Measurements from ENCODE around the gene BCL11B. TPM values are rescaled to one million over a fixed set of nuclear protein-coding genes. Genes with fewer than 3 reads are reported as not detected.
"Not testable (repeated sequence)": the region's sequence is repeated elsewhere in the genome, so short reads cannot be mapped to it uniquely, and the experiment has no call there.

Gene BCL11B
- total RNA-seq, 1 experiment from 2014 or later: 0.84 TPM

DNA sequence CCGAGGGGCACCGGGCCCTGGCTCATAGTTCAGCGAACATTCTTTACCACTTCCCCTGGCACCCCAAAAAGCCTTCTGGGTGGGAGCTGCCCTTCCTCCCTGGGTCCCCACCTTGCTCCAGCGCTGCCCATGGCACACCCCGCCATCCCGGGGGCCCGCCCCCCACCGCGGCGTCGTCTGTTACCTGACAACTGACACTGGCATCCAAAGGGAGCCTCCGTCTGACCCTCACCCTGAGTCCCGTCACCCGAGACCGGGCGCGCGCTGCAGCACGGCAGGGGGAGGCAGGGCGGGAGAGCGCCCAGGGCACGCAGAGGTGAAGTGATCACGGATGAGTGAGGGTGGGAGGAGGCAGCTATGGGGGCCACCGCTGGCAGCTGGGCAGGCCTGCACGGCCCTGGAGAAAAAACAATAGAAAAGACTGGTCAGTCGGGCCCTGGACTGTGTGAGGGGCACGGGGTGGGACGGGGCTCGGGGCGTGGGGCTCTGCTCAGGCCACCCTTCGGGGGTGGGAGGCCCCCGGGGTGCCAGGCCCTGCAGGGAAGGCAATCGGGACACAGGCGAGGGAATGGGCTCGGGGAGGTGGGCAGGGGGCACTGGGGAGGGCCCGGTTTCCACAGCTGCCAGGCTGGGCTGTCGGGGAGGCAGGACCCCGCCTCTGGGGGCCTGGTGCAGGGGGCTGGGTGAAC, 40.7 kb downstream of the BCL11B start:
- Mint-ChIP-seq H3K27me3 (ENCODE audit: insufficient read depth, unreplicated experiment) (no peaks in the 10 kb centered on the region), H3K9me3 (ENCODE audit: unreplicated experiment) (peaks cover 7% of the 10 kb centered on the region), H3K4me3 (ENCODE audit: unreplicated experiment) (no peak overlapping the region), H3K4me1 (ENCODE audit: insufficient read depth, unreplicated experiment) (no peaks in the 10 kb centered on the region), H3K27ac (ENCODE audit: low read depth, unreplicated experiment) (no peak overlapping the region), H3K36me3 (ENCODE audit: insufficient read depth, unreplicated experiment) (no peaks in the 10 kb centered on the region)
- TF ChIP-seq, protein P1, sequence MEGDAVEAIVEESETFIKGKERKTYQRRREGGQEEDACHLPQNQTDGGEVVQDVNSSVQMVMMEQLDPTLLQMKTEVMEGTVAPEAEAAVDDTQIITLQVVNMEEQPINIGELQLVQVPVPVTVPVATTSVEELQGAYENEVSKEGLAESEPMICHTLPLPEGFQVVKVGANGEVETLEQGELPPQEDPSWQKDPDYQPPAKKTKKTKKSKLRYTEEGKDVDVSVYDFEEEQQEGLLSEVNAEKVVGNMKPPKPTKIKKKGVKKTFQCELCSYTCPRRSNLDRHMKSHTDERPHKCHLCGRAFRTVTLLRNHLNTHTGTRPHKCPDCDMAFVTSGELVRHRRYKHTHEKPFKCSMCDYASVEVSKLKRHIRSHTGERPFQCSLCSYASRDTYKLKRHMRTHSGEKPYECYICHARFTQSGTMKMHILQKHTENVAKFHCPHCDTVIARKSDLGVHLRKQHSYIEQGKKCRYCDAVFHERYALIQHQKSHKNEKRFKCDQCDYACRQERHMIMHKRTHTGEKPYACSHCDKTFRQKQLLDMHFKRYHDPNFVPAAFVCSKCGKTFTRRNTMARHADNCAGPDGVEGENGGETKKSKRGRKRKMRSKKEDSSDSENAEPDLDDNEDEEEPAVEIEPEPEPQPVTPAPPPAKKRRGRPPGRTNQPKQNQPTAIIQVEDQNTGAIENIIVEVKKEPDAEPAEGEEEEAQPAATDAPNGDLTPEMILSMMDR (IDR thresholded peaks at IDR 0.05; ENCODE audit: unreplicated experiment): no peak
- CTCF ChIA-PET: interaction anchor here (0.6 kb wide), 1 partner anchor 312 kb away, joined by 3 read pairs; no protein-coding TSS in a partner anchor
- POLR2A ChIA-PET: no interaction called here
- no TSS peak for BruUV-seq (replicated peaks)
- intact Hi-C loops (cut with micrococcal nuclease): no loop called here
- no peak for DNase-seq (ENCODE audit: unreplicated experiment)

DNA sequence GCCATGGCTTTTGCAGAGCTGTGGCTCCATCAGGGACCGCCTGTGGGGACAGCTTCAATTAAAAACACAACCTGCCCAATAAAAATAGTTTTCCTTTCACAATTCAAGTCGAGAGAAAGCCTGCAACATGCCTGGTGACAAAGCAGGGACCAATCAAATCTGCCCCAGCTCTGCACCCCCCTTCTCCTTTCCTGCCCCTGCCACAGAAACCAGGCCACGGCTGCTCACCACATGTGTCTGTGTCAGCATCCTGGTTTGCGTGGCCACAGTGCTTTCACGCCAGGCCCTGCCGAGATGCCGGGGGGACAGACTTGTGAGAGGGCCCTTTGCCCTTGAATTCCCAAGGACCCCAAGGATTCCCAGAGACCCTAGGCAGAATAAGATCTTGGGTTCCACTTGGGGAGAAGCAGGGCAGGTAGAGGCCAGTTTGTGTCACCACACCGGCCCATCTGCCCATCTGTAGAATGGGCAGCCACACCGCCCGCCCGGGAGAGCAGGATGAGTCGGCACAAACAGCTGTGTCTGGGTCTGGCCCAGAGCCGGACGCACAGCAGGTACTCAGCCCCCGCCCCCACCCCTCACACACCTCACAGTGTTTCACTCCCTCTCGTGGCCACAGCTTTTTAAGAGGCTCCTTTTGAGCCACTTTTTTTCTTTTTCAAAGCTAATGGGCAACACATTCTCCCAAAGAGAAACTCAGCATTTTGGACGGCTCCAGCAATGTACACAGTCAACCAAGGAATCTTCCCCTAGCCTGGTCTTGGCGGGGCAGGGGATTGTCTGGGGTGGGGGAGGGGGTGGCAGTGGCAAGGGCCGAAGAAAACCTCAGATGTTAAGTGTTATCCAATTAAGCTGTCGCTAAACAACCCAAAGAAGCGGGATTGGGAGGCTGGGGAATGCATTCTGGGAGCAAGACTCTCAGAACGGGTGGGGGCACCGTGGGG, 41.5 kb downstream of the BCL11B start:
- BruUV-seq (replicated peaks): no TSS peak
- Mint-ChIP-seq H3K27me3 (ENCODE audit: insufficient read depth, unreplicated experiment) (no peaks in the 10 kb centered on the region), H3K27ac (ENCODE audit: low read depth, unreplicated experiment) (no peak overlapping the region), H3K36me3 (ENCODE audit: insufficient read depth, unreplicated experiment) (peaks cover 2% of the 10 kb centered on the region), H3K4me1 (ENCODE audit: insufficient read depth, unreplicated experiment) (no peaks in the 10 kb centered on the region), H3K4me3 (ENCODE audit: unreplicated experiment) (no peak overlapping the region), H3K9me3 (ENCODE audit: unreplicated experiment) (peaks cover under 1% of the 10 kb centered on the region)
- peak; percentile 53 for DNase-seq (ENCODE audit: unreplicated experiment)
- ChIA-PET POLR2A (no interaction called here), CTCF (interaction anchor here (0.5 to 0.8 kb wide), 5 partner anchors 9 to 1392 kb away, joined by 3 to 5 read pairs (median 3); no protein-coding TSS in a partner anchor)
- TF ChIP-seq, protein P1 (IDR thresholded peaks at IDR 0.05; ENCODE audit: unreplicated experiment): no peak
- intact Hi-C loops (cut with micrococcal nuclease): no loop called here

DNA sequence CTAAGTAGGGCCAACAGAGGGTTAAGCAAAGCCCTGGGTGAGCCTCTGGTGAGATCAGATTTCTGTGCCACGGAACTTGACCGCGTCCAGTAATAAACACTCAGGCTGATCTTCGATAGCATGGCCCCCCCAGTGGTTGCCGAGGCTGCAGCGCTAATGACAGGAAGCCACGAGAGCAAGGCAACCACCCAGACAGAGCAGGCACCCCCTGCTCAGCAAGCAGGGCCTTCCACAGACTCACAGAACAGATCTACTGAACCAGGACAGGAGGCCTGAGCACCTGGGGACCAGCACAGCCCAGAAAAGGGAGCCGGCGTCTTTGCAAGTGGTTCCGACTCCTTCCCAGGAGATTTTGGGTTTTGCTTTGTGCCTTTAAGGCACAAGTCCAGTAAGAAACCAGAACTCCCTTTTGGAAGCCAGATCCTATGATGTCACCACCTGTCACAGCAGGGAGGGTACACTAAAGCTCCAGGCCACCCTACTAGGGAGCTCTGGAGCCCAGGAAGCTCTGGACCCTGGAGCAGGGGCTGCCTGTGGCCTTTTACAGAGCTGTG, 42.3 kb downstream of the BCL11B start:
- Mint-ChIP-seq H3K36me3 (ENCODE audit: insufficient read depth, unreplicated experiment) (peaks cover 6% of the 10 kb centered on the region), H3K27ac (ENCODE audit: low read depth, unreplicated experiment) (no peak overlapping the region), H3K4me1 (ENCODE audit: insufficient read depth, unreplicated experiment) (no peaks in the 10 kb centered on the region), H3K4me3 (ENCODE audit: unreplicated experiment) (no peak overlapping the region), H3K9me3 (ENCODE audit: unreplicated experiment) (no peaks in the 10 kb centered on the region), H3K27me3 (ENCODE audit: insufficient read depth, unreplicated experiment) (no peaks in the 10 kb centered on the region)
- POLR2A ChIA-PET: no interaction called here
- BruUV-seq (replicated peaks): no TSS peak
- CTCF ChIA-PET: interaction anchor here (0.5 to 0.8 kb wide), 4 partner anchors 10 to 1391 kb away, joined by 3 to 5 read pairs (median 3); no protein-coding TSS in a partner anchor
- DNase-seq (ENCODE audit: unreplicated experiment): no peak
- intact Hi-C loops (cut with micrococcal nuclease): no loop called here
- TF ChIP-seq, protein P1 (IDR thresholded peaks at IDR 0.05; ENCODE audit: unreplicated experiment): no peak

DNA sequence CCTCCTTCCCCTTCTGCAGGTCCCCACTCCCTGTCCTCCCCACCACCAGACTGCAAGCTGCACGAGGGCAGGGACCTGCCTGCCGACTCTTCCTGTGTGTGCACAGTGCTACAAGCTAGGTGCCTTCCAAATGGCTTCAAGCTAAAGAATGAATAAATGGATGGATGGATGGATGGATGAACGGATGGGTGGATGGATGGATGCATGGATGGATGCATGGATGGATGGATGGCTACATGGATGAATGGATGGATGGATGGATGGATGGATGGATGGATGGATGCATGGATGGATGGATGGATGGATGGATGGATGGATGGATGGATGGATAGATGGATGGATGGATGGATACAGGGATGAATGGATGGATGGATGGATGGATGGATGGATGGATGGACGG, 43.2 kb downstream of the BCL11B start:
- H3K27ac Mint-ChIP-seq (ENCODE audit: low read depth, unreplicated experiment); H3K36me3 Mint-ChIP-seq (ENCODE audit: insufficient read depth, unreplicated experiment); H3K4me1 Mint-ChIP-seq (ENCODE audit: insufficient read depth, unreplicated experiment); intact Hi-C loops (cut with micrococcal nuclease); H3K4me3 Mint-ChIP-seq (ENCODE audit: unreplicated experiment); BruUV-seq (replicated peaks); H3K27me3 Mint-ChIP-seq (ENCODE audit: insufficient read depth, unreplicated experiment); POLR2A ChIA-PET; DNase-seq (ENCODE audit: unreplicated experiment); H3K9me3 Mint-ChIP-seq (ENCODE audit: unreplicated experiment): not testable (repeated sequence)
- CTCF ChIA-PET: interaction anchor here (0.5 kb wide), 2 partner anchors 114 to 974 kb away, joined by 3 read pairs; no protein-coding TSS in a partner anchor

Data from MCF 10A (cell line).